OCI-LY7 (cell line): ENCODE results near the gene ZNF586. TPM values are rescaled to one million over a fixed set of nuclear protein-coding genes. Genes with fewer than 3 reads are reported as not detected.
"Not testable (repeated sequence)": the region's sequence is repeated elsewhere in the genome, so short reads cannot be mapped to it uniquely, and the experiment has no call there.

Experiments
- BruUV-seq: library from RNA; stranded (reverse); fragments of 400-500 nt; replicated peaks from 2 replicates; lab custom pipeline; 2021; lab: Mats Ljungman, UMichigan
- CTCF ChIA-PET: fragments of 300-600 bp; sonication (Branson Sonifier 250); formaldehyde crosslinking; loops from one replicate; lab custom pipeline; 2022; ENCODE audit warnings: antibody characterized with exemption; ENCODE audit not compliant: unreplicated experiment; lab: Charles Lee
- POLR2A ChIA-PET: fragments of 300-600 bp; sonication (Branson Sonifier 250); formaldehyde crosslinking; loops from one replicate; lab custom pipeline; 2022; ENCODE audit warnings: antibody characterized with exemption; lab: Charles Lee
- DNase-seq: peaks from one replicate; pipeline ENCODE4 v3.0.0-alpha.2; 2015; ENCODE audit warnings: low spot score
- H2AFZ ChIP-seq: fragments of 200-600 bp; sonication (generic), shearing (Covaris generic); 2 replicates; pipeline ENCODE4 v1.6.1; 2014; ENCODE audit warnings: mild to moderate bottlenecking, antibody characterized with exemption, low read length, moderate library complexity
- H3K27ac ChIP-seq: fragments of 200-600 bp; sonication (generic); 2 replicates; pipeline ENCODE4 v1.5.1; 2014; ENCODE audit warnings: mixed run types, low read depth, mild to moderate bottlenecking, moderate library complexity, low read length, inconsistent platforms; ENCODE audit not compliant: poor library complexity, severe bottlenecking
- H3K36me3 ChIP-seq: fragments of 200-600 bp; sonication (generic); 2 replicates; pipeline ENCODE4 v1.6.1; 2014; ENCODE audit warnings: mild to moderate bottlenecking, antibody characterized with exemption, low read length, moderate library complexity, mixed read lengths; ENCODE audit not compliant: insufficient read depth
- H3K4me1 ChIP-seq: fragments of 200-600 bp; sonication (generic); 2 replicates; pipeline ENCODE4 v1.5.1; 2014; ENCODE audit warnings: mild to moderate bottlenecking, low read length; ENCODE audit not compliant: insufficient read depth, poor library complexity, severe bottlenecking
- H3K4me2 ChIP-seq: fragments of 200-600 bp; sonication (generic); 2 replicates; pipeline ENCODE4 v1.6.1; 2014; ENCODE audit warnings: mild to moderate bottlenecking, low read length
- H3K4me3 ChIP-seq: fragments of 200-600 bp; sonication (generic); 2 replicates; pipeline ENCODE4 v1.5.1; 2014; ENCODE audit warnings: mild to moderate bottlenecking, low read depth, low read length; ENCODE audit not compliant: poor library complexity, severe bottlenecking
- H3K79me2 ChIP-seq: fragments of 200-600 bp; sonication (generic); 2 replicates; pipeline ENCODE4 v1.6.1; 2016; ENCODE audit warnings: low read depth, mild to moderate bottlenecking, low read length, moderate library complexity, mixed read lengths; ENCODE audit not compliant: insufficient read depth
- H3K9me2 ChIP-seq: fragments of 200-600 bp; sonication (generic); 2 replicates; pipeline ENCODE4 v1.6.1; 2016; ENCODE audit warnings: mild to moderate bottlenecking, low read length, mixed read lengths; ENCODE audit not compliant: insufficient read depth
- H3K9me3 ChIP-seq: fragments of 200-600 bp; sonication (generic); 2 replicates; pipeline ENCODE4 v1.6.1; 2014; ENCODE audit warnings: mild to moderate bottlenecking, mixed run types, low read length, mixed read lengths
- H4K20me1 ChIP-seq: fragments of 200-600 bp; sonication (generic); 2 replicates; pipeline ENCODE4 v1.6.1; 2014; ENCODE audit warnings: mild to moderate bottlenecking, antibody characterized with exemption, low read length, moderate library complexity, mixed read lengths; ENCODE audit not compliant: insufficient read depth
- EZH2phosphoT487 ChIP-seq: fragments of 200-600 bp; sonication (generic); IDR thresholded peaks from 2 replicates; pipeline ENCODE4 v1.6.1; 2018; ENCODE audit warnings: low read depth, borderline replicate concordance, mild to moderate bottlenecking, mixed run types, antibody characterized with exemption, low read length, moderate library complexity, mixed read lengths
- intact Hi-C: fragments of 100-400 bp; cut with micrococcal nuclease; formaldehyde crosslinking; loops from one replicate; pipeline ENCODE4 v1.10.0; 2022; ENCODE audit not compliant: unreplicated experiment
- total RNA-seq, 2 experiments: library from RNA; depleted of rRNA in 1 of 2; stranded (reverse); fragments of >200 nt in 1 of 2; shearing (Covaris generic) in 1 of 2; gene quantifications; 2 replicates each; pipeline ENCODE4 v1.2.3, GENCODE V29; 2014 to 2022
- TF ChIP-seq, protein P1 (sequence below): fragments of 200-600 bp; sonication (generic); conservative IDR thresholded peaks from 2 replicates; pipeline ENCODE4 v1.5.1; 2014; ENCODE audit warnings: mild to moderate bottlenecking, antibody characterized with exemption, low read length, moderate library complexity, mixed read lengths

ZNF586 gene
- total RNA-seq, 2 experiments from 2014 or later = 19.7 to 25.2 TPM

DNA sequence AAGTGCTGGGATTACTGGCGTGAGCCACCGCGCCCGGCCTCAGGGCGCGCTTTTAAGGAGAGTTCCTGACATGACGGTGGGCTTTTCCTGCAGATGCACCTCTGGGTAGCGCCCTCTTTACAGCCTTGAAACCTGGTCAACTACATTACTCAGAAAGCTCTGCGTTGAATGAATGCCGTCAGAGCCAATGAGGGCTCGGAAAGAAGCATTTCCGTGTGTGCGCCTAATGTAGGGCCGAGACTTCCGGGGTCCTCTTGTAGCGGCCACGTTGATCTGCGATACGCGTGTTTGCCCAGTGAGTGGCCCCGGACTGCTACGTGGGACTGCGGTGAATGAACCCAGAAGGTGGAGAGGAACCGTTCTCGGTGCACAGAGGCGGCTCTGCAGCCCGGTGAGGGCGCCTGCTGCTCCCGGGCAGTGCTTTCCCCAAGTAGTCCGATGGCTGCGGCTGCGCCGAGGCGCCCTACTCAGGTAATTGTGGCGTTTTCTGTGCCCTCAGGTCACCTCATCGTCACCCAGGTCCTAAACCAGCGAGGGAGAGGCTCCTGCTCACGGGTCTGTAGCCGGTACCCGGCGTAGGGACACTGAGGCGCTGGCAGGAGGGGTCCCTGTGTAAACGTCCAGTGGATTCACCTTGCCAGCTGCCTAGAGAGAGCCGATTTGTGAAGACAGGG lies 50.1 kb downstream of the ZNF586 start:
- H3K27ac ChIP-seq = peak overlapping the region; percentile 63
- peak overlapping the region; percentile 92 for H3K4me2 ChIP-seq
- peaks cover 39% of the 10 kb centered on the region for H3K36me3 ChIP-seq
- H3K9me2 ChIP-seq = no peaks in the 10 kb centered on the region
- BruUV-seq = no TSS peak
- ChIA-PET CTCF (no interaction called here), POLR2A (interaction anchor here (1.0 to 1.1 kb wide), 3 partner anchors 17 to 88 kb away, joined by 3 to 8 read pairs (median 5); no protein-coding TSS in a partner anchor)
- intact Hi-C loops = no loop called here
- no peaks in the 10 kb centered on the region for H3K9me3 ChIP-seq
- H3K4me1 ChIP-seq = peaks cover 34% of the 10 kb centered on the region
- peak overlapping the region; percentile 66 for H2AFZ ChIP-seq
- peaks cover 4% of the 10 kb centered on the region; the same call in 1 of the 2 replicates for H4K20me1 ChIP-seq
- H3K79me2 ChIP-seq = peaks cover 50% of the 10 kb centered on the region
- TF ChIP-seq EZH2phosphoT487 = no peak
- TF ChIP-seq, protein P1, sequence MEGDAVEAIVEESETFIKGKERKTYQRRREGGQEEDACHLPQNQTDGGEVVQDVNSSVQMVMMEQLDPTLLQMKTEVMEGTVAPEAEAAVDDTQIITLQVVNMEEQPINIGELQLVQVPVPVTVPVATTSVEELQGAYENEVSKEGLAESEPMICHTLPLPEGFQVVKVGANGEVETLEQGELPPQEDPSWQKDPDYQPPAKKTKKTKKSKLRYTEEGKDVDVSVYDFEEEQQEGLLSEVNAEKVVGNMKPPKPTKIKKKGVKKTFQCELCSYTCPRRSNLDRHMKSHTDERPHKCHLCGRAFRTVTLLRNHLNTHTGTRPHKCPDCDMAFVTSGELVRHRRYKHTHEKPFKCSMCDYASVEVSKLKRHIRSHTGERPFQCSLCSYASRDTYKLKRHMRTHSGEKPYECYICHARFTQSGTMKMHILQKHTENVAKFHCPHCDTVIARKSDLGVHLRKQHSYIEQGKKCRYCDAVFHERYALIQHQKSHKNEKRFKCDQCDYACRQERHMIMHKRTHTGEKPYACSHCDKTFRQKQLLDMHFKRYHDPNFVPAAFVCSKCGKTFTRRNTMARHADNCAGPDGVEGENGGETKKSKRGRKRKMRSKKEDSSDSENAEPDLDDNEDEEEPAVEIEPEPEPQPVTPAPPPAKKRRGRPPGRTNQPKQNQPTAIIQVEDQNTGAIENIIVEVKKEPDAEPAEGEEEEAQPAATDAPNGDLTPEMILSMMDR = peak; percentile 48; the same call in 1 of the 2 replicates
- H3K4me3 ChIP-seq = peak overlapping the region; percentile 90
- DNase-seq = peak; percentile 93

DNA sequence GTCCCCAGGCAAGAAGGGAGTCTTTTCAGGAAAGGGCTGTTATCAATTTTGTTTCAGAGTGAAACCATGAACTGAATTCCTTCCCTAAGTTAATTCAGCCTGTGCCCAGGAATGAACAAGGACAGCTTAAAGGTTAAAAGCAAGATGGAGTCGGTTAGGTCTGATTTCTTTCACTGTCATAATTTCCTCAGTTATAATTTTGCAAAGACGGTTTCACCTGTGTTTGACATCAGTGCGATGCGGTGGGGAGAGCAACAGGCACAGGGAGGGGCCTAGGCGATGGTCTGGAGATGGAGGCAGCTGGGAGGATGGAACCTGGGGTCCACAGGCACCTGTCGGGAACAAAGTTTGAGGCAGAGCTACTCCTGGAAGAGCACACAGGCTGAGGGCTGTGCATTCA lies 51.1 kb downstream of the ZNF586 start:
- ChIA-PET POLR2A (no interaction called here), CTCF (no interaction called here)
- peaks cover 34% of the 10 kb centered on the region for H3K4me1 ChIP-seq
- H4K20me1 ChIP-seq = peaks cover 4% of the 10 kb centered on the region; the same call in 1 of the 2 replicates
- H3K27ac ChIP-seq = peak overlapping the region; percentile 63
- H3K9me3 ChIP-seq = no peaks in the 10 kb centered on the region
- H3K4me2 ChIP-seq = peak overlapping the region; percentile 92
- peaks cover 60% of the 10 kb centered on the region for H3K79me2 ChIP-seq
- no peaks in the 10 kb centered on the region for H3K9me2 ChIP-seq
- H3K36me3 ChIP-seq = peaks cover 48% of the 10 kb centered on the region
- DNase-seq = no peak
- intact Hi-C loops = no loop called here
- no peak overlapping the region for H2AFZ ChIP-seq
- TF ChIP-seq, protein P1 = no peak
- TF ChIP-seq EZH2phosphoT487 = no peak
- no TSS peak for BruUV-seq
- peak overlapping the region; percentile 90 for H3K4me3 ChIP-seq

DNA sequence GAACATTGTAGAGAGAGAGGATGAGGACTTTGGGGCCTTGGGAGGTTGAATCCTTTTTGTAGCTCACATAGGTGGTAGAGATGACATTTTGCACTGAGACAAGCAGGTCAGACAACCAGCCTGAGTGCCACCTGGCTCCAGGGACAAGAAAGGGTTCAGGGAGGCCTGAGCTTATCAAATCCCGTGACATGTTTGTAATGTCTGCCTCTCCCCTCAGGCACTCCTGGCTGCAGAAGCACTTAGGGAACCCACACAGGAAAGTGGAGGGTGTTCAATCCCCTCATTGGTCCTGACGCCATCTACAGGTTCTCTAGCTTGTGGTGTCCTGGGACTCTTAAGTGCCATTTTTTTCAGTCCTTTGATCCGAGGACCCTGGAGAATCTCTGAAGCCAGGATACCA lies 51.6 kb downstream of the ZNF586 start:
- H3K4me1 ChIP-seq = peaks cover 34% of the 10 kb centered on the region
- H3K9me2 ChIP-seq, CTCF ChIA-PET, POLR2A ChIA-PET, H3K27ac ChIP-seq, H4K20me1 ChIP-seq, H3K9me3 ChIP-seq, BruUV-seq, intact Hi-C loops, H2AFZ ChIP-seq: not testable (repeated sequence)
- peak; percentile 16 for DNase-seq
- H3K79me2 ChIP-seq = peaks cover 65% of the 10 kb centered on the region
- H3K4me2 ChIP-seq = peak overlapping the region; percentile 92
- peaks cover 53% of the 10 kb centered on the region for H3K36me3 ChIP-seq
- H3K4me3 ChIP-seq = peak overlapping the region; percentile 90

DNA sequence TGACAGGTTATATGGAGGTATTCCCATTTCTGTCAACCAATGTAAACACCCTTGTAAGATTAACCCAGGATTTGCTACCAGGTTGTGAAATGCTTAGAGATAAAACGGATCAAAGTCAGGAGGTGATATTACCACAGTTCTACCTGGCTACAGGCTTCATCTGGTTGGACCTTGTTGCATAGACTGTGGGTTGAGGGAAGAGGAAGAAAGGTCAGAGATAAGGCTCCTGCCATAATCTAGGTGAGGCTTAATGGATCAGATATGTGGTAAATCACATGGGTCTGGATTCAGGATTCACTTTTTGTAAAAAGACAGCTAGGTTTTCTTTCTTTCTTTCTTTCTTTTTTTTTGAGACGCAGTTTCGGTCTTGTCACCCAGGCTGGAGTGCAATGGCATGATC lies 52.0 kb downstream of the ZNF586 start:
- H3K9me2 ChIP-seq, H2AFZ ChIP-seq, H3K9me3 ChIP-seq, DNase-seq, CTCF ChIA-PET, H4K20me1 ChIP-seq, POLR2A ChIA-PET, H3K27ac ChIP-seq, H3K4me2 ChIP-seq, intact Hi-C loops, BruUV-seq, H3K4me3 ChIP-seq: not testable (repeated sequence)
- peaks cover 57% of the 10 kb centered on the region for H3K36me3 ChIP-seq
- H3K79me2 ChIP-seq = peaks cover 69% of the 10 kb centered on the region
- peaks cover 34% of the 10 kb centered on the region for H3K4me1 ChIP-seq

DNA sequence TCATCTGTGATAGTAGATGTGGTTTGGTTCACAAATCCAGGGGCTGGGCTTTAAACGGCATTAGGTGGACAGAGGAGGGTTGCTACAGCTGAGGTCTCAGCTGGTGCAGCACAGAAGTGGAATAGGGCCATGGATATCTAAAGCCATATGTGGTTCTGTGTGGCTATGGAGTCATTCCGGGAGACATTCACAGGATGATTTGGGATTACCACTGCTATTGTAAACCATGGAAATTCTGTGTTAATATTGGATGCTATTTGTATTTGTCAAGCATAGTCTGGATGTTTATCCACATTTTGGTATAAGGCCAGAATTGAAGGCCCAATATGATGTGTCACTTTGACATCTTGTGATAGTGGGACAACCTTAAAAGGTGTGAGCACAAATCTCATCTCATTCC lies 53.7 kb downstream of the ZNF586 start:
- H3K27ac ChIP-seq, H3K9me3 ChIP-seq, POLR2A ChIA-PET, H3K9me2 ChIP-seq, BruUV-seq, H4K20me1 ChIP-seq, H2AFZ ChIP-seq, intact Hi-C loops, CTCF ChIA-PET, DNase-seq, H3K4me3 ChIP-seq: not testable (repeated sequence)
- Histone ChIP-seq H3K4me1 (peaks cover 34% of the 10 kb centered on the region), H3K4me2 (peak overlapping the region; percentile 32; the same call in 1 of the 2 replicates), H3K36me3 (peaks cover 65% of the 10 kb centered on the region), H3K79me2 (peaks cover 79% of the 10 kb centered on the region)
